NCI-H82 treated with DMSO at 0.1 percent for 48 hours (cell line): Measurements from ENCODE around the gene DEFB123.

Source experiments
- DNase-seq: peaks from one replicate; lab custom pipeline; 2025; ENCODE audit not compliant: unreplicated experiment; lab: John Stamatoyannopoulos, UW

DEFB123 gene

DNA sequence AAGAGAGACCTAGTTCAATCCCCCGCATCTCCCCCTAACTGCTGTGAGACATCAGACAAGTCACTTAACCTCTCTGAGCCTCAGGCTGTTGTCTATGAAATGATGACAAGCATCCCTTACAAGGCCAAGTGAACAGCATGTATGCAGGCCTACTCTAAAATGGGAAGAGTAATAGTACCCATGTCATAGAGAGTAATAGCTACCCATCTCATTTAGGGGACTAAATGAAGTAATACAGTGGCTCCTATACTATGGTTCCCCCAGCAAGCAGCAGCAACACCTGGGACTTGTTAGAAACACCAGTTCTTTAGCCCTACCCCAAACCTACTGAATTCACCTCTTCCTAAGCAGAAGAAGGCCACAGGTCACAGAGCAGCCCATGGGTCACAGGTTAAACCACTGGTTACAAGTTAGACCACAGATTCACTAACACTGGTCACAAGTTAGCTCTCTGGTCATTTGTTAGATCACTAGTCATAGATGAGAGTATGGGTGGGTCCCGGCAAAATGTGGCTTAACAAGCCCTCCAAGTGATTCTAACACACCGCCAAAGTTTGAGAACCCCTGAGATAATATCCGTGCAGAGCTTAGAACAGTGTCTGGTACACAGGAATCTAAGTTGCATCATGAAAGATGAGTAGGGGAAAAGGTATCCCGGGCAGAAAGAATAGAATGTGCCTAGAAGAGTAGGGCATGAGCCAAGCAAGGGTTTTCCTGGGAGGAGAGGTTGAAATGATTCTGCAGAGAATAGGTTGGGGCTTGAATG, 33.1 kb downstream of the DEFB123 start:
- no peak for DNase-seq

DNA sequence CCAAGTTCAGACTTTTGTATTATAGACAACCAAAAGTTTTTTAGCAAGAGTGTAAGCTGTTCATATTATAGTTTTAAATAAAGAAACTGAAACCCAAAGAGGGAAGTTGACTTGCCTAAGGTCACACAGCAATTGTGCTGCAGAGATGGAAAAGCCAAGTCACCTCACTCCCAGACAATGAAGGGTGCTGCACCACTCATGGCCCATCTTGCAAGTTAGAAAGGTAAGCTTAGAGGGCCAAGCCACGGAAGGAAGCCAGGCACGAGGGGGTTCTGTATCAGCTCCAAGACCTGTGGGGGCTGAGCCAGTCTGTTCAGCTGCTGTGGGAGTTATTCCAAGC, 33.6 kb downstream of the DEFB123 start:
- no peak for DNase-seq

DNA sequence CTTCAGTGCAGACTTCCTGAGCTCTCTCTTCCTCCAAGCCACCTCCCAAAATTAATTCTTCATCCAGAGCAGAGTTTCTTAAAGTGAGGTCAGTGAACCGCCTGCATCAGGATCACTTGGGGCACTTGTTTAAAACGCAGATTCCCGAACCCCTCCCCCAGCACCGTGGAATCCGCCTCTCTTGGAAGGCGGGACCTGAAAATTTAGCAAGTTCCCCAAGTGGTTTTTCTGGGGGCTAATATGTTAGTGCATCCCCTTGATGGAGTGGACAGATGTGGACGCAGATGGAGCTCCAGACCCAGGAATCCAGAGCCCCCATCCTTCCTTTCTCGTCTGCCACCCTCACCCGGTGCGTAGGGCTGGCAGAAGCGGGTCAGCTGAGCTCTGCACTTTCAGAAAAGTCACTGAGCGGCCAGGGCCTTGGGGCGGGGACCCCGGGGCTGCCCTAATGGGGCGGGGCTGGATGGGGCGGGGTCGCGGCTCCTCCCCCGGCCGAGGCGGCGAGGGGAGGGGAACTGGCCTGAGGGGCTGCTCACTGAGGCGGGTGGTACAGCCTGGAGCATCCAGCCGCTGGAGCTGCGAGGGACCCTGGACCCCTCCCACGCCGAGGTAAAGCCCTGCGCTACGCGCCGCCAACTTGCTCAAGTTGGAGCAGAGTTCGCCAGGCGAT, 34.5 kb downstream of the DEFB123 start, which contains the start of the genes DEFB124 and REM1:
Gene DEFB124, minus strand, starts transcription at position 370 of the 670 bp plus-strand sequence. CDS start 2,114 bp downstream, outside the sequence.
Gene REM1, plus strand, starts transcription at position 531 of the 670 bp plus-strand sequence. CDS start 1,158 bp downstream, outside the sequence.
- DNase-seq, result no peak

DNA sequence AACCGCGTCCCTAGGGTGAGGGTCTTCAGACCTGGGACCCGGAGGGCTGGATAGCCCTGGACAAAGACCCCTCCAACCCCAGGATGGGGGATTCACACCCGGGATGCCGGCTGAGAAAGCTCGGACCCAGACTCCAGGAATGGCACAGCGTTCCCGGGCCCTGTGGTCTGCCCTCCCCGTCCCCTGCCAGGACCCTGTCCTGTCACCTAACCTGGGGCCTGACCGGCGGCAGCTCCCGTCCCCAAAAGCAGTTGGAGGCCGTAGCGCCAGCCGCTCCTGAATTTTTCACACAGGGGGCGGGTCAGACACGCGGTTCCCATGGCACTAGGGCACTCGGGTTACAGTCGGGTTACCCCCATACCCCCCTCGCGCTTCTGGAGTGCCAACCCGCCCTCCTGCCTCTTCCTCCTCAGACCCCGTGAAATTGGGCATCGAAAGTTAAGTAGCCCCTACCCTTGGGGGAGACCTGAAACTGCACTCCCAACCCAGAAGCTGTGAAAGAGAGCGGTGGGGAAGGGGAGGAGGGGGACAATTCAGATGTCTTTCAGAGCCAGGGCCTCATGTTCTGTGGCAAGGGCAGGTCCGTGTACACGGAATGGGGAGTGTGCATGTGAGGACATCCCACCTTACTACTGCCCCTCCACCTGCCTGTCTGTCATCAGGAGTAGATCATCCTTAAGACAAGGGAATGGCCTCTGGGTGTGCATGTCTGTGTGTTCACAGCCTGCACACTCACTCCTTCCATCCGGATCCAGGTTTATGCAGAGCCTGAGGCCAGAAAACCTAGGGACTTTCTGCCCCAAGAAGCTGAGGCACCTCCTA, 35.3 kb downstream of the DEFB123 start:
- no peak for DNase-seq

DNA sequence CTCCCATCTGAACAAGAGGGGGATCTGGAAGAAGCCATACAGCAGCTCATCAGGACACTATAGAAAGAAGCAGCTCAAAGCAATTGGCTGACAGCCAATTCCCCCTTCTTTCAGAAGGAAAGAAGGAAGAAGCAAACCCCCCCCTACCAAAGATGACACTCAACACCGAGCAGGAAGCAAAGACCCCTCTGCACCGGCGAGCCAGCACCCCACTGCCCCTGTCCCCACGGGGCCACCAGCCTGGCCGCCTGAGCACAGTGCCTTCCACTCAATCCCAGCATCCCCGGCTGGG, 35.8 kb downstream of the DEFB123 start:
- DNase-seq, result no peak

DNA sequence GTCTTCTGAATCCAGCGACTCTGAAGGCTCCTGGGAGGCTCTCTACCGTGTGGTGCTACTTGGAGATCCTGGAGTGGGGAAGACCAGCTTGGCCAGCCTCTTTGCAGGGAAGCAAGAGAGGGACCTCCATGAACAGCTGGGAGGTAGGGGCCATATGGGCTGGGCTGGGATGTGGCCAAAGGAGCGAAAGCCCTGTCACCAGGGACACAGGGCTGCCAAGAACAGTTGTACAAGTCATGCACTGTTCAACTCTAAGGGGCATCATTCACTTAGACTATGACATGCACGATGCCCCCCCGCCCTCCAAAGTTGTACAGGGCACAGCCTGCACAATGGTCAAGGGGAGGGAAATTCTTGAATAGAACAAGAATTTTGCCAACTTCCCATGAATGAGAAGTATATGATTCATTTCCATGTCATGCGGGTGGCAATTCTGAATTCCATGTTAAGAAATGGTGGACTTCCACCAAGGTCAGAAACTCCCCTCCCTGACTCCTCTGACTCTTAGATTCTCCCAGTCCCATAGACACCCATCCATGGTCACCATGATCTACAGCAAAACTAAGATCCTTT, 36.3 kb downstream of the DEFB123 start:
- no peak for DNase-seq

DNA sequence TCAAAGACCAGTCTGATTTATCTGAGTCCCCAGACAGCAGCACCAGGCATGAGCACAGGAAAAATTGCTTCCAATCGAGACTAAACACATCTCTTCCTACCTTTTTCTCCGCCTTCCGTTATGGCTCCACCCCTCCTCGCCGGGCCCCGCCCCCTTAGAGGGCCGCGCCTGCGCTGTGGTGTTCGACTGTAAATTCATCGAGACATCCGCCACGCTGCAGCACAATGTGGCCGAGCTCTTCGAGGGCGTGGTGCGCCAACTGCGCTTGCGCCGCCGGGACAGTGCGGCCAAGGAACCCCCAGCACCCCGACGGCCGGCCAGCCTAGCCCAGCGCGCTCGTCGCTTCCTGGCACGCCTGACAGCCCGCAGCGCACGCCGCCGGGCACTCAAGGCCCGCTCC, 43.6 kb downstream of the DEFB123 start:
- DNase-seq, result peak; percentile 22

DNA sequence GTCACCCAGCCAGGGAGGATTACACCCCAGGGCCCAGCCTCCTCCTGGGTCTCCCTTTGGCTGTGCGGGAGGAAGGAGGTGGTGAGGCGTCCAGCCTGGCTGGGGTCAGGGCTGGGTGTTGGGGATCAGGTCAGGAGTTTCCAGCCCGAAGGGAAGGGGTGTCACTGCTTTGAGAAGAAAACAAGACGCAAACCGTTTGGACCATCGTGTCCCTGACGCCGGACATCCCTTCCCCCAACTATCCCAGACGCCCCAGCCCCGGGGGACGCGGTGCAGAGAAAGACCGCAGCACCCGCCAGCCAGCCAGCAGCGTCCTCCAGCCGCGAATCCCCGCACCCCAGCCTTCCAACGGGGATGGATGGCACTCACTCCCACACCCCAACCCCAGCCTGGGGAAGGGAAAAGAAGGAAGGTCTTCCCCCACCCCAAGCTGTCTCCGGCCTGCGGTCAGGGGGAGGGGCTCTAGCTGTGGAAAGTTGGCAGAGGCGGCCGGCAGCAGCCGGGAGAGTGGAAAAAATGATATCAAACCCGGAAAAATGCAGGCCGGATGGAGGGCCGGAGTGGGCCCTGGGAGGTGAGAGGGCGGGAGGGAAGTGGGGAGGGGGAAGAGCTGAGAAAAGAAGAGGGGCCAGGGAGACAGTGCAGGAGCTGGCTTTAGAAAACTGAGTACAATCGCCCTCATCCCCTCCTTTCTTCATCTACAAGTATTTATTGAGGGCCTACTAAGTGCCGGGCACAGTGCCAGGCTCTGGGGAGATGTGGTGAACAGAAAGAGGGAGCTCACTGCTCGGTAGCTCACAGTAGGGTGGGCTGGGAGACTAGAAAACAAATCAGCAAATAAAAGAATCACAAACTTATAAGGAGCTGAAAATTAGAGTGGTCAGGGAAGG, 45.3 kb downstream of the DEFB123 start:
- DNase-seq, result no peak

DNA sequence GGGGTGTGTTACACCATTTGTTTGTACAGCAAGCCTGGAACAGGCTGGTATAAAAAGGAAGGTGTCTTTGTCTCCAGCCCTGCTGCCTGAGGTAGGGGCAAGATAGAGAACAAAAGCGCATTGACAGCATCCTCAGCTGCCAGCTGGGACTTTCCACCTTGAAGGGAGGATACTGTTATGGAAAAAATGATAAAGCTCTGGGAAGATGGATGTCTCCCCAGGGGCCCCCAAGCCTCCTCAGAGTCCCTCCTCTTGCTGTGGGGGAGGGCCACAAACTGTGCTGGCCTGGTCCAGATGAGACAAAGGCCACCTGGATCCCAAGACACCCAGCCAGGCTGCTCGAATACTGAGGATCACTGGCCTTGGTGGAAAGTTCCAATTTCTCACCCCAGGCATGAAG, 47.7 kb downstream of the DEFB123 start:
- no peak for DNase-seq

DNA sequence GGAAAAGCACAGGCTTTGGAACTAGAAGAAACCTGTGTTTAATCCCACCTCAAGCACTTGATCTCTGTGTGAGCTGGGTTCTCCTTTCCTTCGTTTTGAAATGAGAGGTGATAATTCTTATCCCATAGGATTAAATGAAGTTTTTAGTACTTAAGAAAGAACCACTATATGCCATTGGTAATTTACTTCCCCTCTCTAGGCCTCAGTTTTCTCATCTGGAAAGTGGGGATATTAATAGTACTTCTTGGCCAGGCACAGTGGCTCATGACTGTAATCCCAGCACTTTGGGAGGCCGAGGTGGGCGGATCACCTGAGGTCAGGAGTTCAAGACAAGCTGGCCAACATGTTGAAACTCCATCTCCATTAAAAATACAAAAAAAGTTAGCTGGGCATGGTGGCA, 48.7 kb downstream of the DEFB123 start:
- DNase-seq, result no peak

DNA sequence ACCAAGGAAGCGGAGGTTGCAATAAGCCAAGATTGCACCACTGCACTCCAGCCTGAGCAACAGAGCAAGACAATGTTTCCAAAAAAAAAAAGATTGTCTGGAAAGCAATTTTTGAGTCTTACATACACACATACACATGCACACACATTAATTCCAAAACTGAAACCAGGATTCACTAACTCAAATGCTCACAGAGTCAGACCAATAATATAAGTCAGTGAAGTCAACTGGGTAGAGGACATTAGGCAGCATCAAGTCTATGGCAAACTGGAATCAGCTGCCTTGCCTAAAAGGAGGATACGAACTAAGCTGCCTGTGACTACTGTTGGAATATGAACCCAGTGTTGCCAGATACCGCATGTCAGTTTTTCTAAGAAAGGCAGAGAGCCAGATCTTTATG, 50.3 kb downstream of the DEFB123 start:
- no peak for DNase-seq

DNA sequence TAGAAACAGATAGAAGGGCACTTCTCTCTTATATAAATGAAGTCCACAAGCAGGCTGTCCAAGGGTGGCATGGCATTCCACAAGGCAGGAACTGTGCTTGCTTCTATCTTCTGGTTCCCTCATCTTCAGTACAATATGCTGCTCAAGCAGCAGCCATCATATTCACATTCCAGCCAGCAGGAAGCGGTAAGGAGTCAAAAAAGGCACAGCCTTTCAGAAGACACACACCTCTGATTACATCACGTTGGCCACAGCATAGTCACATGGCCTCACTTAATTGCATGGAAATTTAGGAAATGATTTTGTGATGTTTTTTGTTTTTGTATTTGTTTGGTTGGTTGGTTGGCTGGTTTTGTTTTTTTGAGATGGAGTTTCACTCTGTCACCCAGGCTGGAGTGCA, 53.7 kb downstream of the DEFB123 start:
- peak; percentile 32 for DNase-seq

DNA sequence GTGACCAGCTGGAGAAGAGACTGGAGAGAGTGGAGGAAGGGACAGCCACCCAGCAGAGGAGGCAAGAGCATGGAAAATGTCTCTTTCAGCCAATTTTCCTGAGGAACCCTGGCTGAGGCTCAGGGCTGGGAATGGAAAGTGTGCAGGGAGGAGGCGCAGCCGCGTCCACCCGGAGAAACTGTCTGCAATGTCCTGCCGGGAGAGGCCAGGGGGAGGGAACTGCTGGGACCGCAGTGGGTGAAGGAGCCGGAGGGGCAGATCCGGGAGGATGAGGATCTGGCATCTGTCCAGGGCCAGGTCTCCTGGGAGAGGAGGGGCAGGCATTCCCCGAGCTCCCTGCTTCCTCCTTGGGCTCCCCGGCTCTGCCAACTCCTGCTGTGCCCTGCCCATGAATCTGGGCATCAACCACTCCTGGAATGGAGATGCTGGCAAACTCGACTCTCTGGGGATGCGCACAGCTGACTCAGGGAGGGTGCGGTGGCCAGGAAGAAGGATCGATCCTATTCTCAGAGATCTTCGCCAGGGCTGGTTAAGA, 56.4 kb downstream of the DEFB123 start:
- no peak for DNase-seq

DNA sequence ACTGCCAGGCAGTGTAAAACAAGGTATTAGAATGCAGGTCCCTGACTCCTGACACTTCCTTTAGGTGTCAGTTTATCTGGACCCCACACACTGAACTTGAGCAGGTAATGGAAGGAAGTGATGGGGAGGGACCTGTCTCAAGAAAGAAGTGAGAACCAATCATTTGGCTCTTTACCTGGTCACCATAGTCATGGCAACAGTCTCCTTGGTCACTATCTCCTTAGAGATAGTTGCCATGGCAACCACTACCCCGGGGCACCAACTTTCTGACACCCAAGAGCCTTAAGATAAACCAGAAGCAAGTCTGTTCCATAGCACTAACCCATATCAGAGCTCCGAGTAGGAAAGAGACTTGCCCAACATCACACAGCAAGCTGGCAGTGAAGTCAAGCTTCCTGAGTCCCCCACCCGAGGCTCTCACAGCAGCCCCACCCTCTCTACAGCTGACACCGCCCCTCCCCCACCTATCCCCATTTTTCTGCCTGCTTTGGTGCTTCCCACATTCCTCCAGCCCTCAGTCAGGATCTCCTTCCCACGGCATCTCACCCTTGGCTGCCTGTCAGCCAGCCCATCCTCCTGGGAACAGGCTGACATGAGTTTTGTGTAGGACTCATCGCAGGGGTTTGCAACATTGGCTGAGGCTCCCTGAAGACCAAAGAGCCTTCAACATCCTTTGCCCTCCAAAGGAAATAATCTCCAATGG, 57.6 kb downstream of the DEFB123 start:
- no peak for DNase-seq
